Osteocyte (in vitro differentiated cells): Measurements from ENCODE around the gene MYMK. TPM values are rescaled to one million over a fixed set of nuclear protein-coding genes. Genes with fewer than 3 reads are reported as not detected.
A peak's percentile ranks its signal among the peaks of the same experiment; 100 is the strongest.

ENCODE experiments used
- DNase-seq: peaks from one replicate; pipeline ENCODE4 v3.0.0; 2021; ENCODE audit warnings: mixed read lengths; ENCODE audit not compliant: unreplicated experiment; ENCODE audit errors: extremely low spot score
- H3K27ac Mint-ChIP-seq: one replicate; pipeline ENCODE4 v1.8.0; 2021; ENCODE audit warnings: mild to moderate bottlenecking, mixed read lengths; ENCODE audit not compliant: unreplicated experiment
- H3K27me3 Mint-ChIP-seq: one replicate; pipeline ENCODE4 v1.8.0; 2021; ENCODE audit warnings: mixed read lengths; ENCODE audit not compliant: unreplicated experiment
- H3K36me3 Mint-ChIP-seq: one replicate; pipeline ENCODE4 v1.8.0; 2021; ENCODE audit warnings: mixed read lengths; ENCODE audit not compliant: unreplicated experiment
- H3K4me1 Mint-ChIP-seq: one replicate; pipeline ENCODE4 v1.8.0; 2021; ENCODE audit warnings: mixed read lengths; ENCODE audit not compliant: unreplicated experiment
- H3K4me3 Mint-ChIP-seq: one replicate; pipeline ENCODE4 v1.8.0; 2021; ENCODE audit warnings: mild to moderate bottlenecking, moderate library complexity, mixed read lengths; ENCODE audit not compliant: unreplicated experiment
- H3K9me3 Mint-ChIP-seq: one replicate; pipeline ENCODE4 v1.8.0; 2021; ENCODE audit warnings: mixed read lengths; ENCODE audit not compliant: unreplicated experiment
- CTCF ChIP-seq: fragments of 200-600 bp; sonication (generic); IDR thresholded peaks from 2 replicates; pipeline ENCODE4 v1.5.0; 2021; ENCODE audit warnings: antibody characterized with exemption, mild to moderate bottlenecking, moderate library complexity
- total RNA-seq: library from RNA; stranded (reverse); gene quantifications from 2 replicates; pipeline ENCODE4 v1.2.1, GENCODE V29; 2021

Gene MYMK
- total RNA-seq, 1 donor from 2014 or later: not detected

- no peak for TF ChIP-seq CTCF
- no peak overlapping the region for H3K4me3 Mint-ChIP-seq
- no peak overlapping the region for H3K27ac Mint-ChIP-seq
- H3K4me1 Mint-ChIP-seq: peaks cover 22% of the 10 kb centered on the region
- H3K27me3 Mint-ChIP-seq: peaks cover 6% of the 10 kb centered on the region
- DNase-seq: no peak
- H3K36me3 Mint-ChIP-seq: no peaks in the 10 kb centered on the region
- no peaks in the 10 kb centered on the region for H3K9me3 Mint-ChIP-seq
These were observed 38.0 kb upstream of the MYMK start for GRCh38 chr9:133562611-133563290.

- no peak overlapping the region for H3K4me3 Mint-ChIP-seq
- no peaks in the 10 kb centered on the region for H3K36me3 Mint-ChIP-seq
- no peak for TF ChIP-seq CTCF
- H3K27me3 Mint-ChIP-seq: peaks cover 6% of the 10 kb centered on the region
- no peaks in the 10 kb centered on the region for H3K9me3 Mint-ChIP-seq
- DNase-seq: no peak
- H3K27ac Mint-ChIP-seq: no peak overlapping the region
- H3K4me1 Mint-ChIP-seq: peaks cover 24% of the 10 kb centered on the region
These were observed 37.3 kb upstream of the MYMK start for GRCh38 chr9:133561976-133562554.

- no peak overlapping the region for H3K4me3 Mint-ChIP-seq
- peaks cover 6% of the 10 kb centered on the region for H3K27me3 Mint-ChIP-seq
- peaks cover 24% of the 10 kb centered on the region for H3K4me1 Mint-ChIP-seq
- no peak for DNase-seq
- no peaks in the 10 kb centered on the region for H3K9me3 Mint-ChIP-seq
- no peaks in the 10 kb centered on the region for H3K36me3 Mint-ChIP-seq
- no peak for TF ChIP-seq CTCF
- H3K27ac Mint-ChIP-seq: no peak overlapping the region
These were observed 36.2 kb upstream of the MYMK start for GRCh38 chr9:133560944-133561343.

- H3K9me3 Mint-ChIP-seq: no peaks in the 10 kb centered on the region
- H3K36me3 Mint-ChIP-seq: no peaks in the 10 kb centered on the region
- peaks cover 24% of the 10 kb centered on the region for H3K4me1 Mint-ChIP-seq
- no peak overlapping the region for H3K4me3 Mint-ChIP-seq
- no peak for DNase-seq
- TF ChIP-seq CTCF: no peak
- peaks cover 6% of the 10 kb centered on the region for H3K27me3 Mint-ChIP-seq
- no peak overlapping the region for H3K27ac Mint-ChIP-seq
These were observed 35.6 kb upstream of the MYMK start for GRCh38 chr9:133560311-133560710.

- Mint-ChIP-seq H3K4me1 (peaks cover 22% of the 10 kb centered on the region), H3K27me3 (peaks cover 4% of the 10 kb centered on the region), H3K36me3 (no peaks in the 10 kb centered on the region), H3K4me3 (peak overlapping the region; percentile 5), H3K27ac (peak overlapping the region; percentile 73), H3K9me3 (no peaks in the 10 kb centered on the region)
- TF ChIP-seq CTCF: no peak
- DNase-seq: no peak
These were observed 33.7 kb upstream of the MYMK start for GRCh38 chr9:133558191-133559126.
